PFSK-1 (cell line): Measurements from ENCODE around the gene RGS7.

Experiments
- FOXP2 ChIP-seq: optimal IDR thresholded peaks from 2 replicates; pipeline ENCODE3; 2011; ENCODE audit warnings: borderline replicate concordance, control low read depth, inconsistent platforms; ENCODE audit not compliant: insufficient read depth; ENCODE audit errors: extremely low read length, extremely low read depth
- POLR2AphosphoS5 ChIP-seq: IDR thresholded peaks from 2 replicates; pipeline ENCODE4 v1.6.1; 2012; ENCODE audit warnings: low read depth, mild to moderate bottlenecking, control low read depth, low read length, moderate library complexity
- REST ChIP-seq, 2 experiments: IDR thresholded peaks; 2 replicates each; pipeline versions ENCODE4 v1.6.1 to v1.8.0; 2011 to 2012; ENCODE audit warnings: low read depth in 2 of 2, low read length in 2 of 2, control low read depth in 1 of 2, inconsistent platforms in 1 of 2, mild to moderate bottlenecking in 1 of 2, moderate library complexity in 1 of 2; ENCODE audit not compliant: insufficient read depth in 1 of 2
- SIN3A ChIP-seq: IDR thresholded peaks from 2 replicates; pipeline ENCODE4 v1.6.1; 2012; ENCODE audit warnings: mild to moderate bottlenecking, low read length, moderate library complexity, borderline replicate concordance; ENCODE audit not compliant: insufficient read depth
- TAF1 ChIP-seq: IDR thresholded peaks from 2 replicates; pipeline ENCODE4 v1.6.1; 2012; ENCODE audit warnings: low read length, control low read depth, borderline replicate concordance; ENCODE audit not compliant: insufficient read depth

RGS7 gene

DNA sequence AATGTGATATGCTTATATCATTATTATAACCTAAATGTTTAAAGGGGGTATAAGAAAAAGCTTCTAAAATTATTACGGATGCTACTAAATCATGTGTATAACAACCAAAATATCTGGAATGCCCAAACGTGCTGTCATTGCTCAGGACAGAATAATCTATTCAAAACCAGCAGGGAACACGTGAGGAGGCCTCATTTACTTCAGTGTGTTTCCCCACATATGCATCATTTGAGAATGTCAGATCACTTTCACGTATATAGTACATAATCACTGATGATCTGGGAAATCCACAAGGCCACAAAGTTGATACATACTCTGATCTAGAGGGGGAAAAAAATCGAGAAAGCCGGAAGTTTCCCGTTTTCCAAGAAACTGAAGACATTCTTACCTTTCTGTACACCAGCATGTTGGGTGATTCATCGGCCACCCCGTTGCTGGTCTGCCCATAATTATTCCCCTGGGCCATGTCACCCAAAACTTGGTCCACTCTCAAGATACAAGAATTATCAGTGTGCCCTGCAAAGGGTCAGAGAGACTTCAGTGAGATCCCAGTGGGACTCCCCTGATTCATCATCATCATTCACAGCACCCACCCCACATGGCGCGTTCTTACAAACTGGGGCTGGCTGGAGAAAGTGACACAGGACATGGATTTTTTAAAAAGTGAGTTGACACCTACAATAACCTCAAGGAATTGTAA lies 1.5 kb downstream of the RGS7 start:
- TF ChIP-seq TAF1, result no peak
- TF ChIP-seq REST (IDR thresholded peaks at IDR 0.05; ENCODE audit: insufficient read depth in 1 of 2, low read depth in 2 of 2, low read length in 2 of 2), result no peak
- TF ChIP-seq POLR2AphosphoS5, result no peak
- no peak for TF ChIP-seq SIN3A
- TF ChIP-seq FOXP2, result no peak

- TF ChIP-seq REST (IDR thresholded peaks at IDR 0.05; ENCODE audit: insufficient read depth in 1 of 2, low read depth in 2 of 2, low read length in 2 of 2) (no peak), TAF1 (no peak), SIN3A (no peak), FOXP2 (no peak), POLR2AphosphoS5 (no peak)
Observed at GRCh38 chr1:241352401-241352800, 4.6 kb downstream of the RGS7 start.

- TF ChIP-seq FOXP2 (no peak), SIN3A (no peak), REST (IDR thresholded peaks at IDR 0.05; ENCODE audit: insufficient read depth in 1 of 2, low read depth in 2 of 2, low read length in 2 of 2) (no peak), POLR2AphosphoS5 (no peak), TAF1 (no peak)
Observed at GRCh38 chr1:241351841-241352240, 5.2 kb downstream of the RGS7 start.

DNA sequence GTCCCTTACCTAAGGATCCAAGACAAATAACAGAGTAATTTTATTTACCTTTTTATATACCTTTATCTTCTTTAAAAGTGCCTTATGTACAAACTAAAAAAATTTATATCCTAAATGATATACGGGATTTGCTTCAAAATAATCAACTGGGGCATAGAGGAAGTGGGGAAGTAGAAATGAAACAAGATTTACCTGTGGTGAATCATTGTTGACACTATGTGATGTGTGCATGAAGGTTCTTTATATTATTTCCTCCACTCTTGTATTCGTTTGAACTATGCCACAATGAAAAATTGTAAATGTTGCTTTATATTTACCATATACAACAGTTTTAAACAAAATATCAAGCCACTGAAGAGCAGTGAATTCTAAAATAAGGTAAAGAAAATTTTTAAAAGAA lies 13.0 kb downstream of the RGS7 start:
- TF ChIP-seq REST (IDR thresholded peaks at IDR 0.05; ENCODE audit: insufficient read depth in 1 of 2, low read depth in 2 of 2, low read length in 2 of 2), result no peak

- no peak for TF ChIP-seq FOXP2
- no peak for TF ChIP-seq POLR2AphosphoS5
- no peak for TF ChIP-seq TAF1
- no peak for TF ChIP-seq REST (IDR thresholded peaks at IDR 0.05; ENCODE audit: insufficient read depth in 1 of 2, low read depth in 2 of 2, low read length in 2 of 2)
- TF ChIP-seq SIN3A, result no peak
Observed at GRCh38 chr1:241336335-241336734, 20.7 kb downstream of the RGS7 start.
